MM.1S (cell line): ENCODE results near the gene ITPR1.

ENCODE experiments used
- DNase-seq: peaks from one replicate; pipeline ENCODE4 v3.0.0-alpha.2; 2015
- H2AFZ ChIP-seq: fragments of 300-600 bp; sonication (generic); 2 replicates; pipeline ENCODE4 v1.6.0; 2016; ENCODE audit warnings: antibody characterized with exemption, low read length
- H3F3A ChIP-seq: fragments of 300-600 bp; sonication (generic); 2 replicates; pipeline ENCODE4 v1.6.1; 2016; ENCODE audit warnings: mild to moderate bottlenecking, antibody characterized with exemption, low read length, moderate library complexity, mixed read lengths; ENCODE audit not compliant: insufficient read depth
- H3K27ac ChIP-seq: fragments of 300-600 bp; sonication (generic); 2 replicates; pipeline ENCODE4 v1.5.1; 2016; ENCODE audit warnings: mild to moderate bottlenecking, low read length
- H3K27me3 ChIP-seq: fragments of 300-600 bp; sonication (generic); replicated peaks from 2 replicates; pipeline ENCODE4 v1.6.0; 2016; ENCODE audit warnings: low read length; ENCODE audit not compliant: insufficient read depth
- H3K36me3 ChIP-seq: fragments of 300-600 bp; sonication (generic); replicated peaks from 2 replicates; pipeline ENCODE4 v1.6.1; 2016; ENCODE audit warnings: mild to moderate bottlenecking, low read length, mixed read lengths; ENCODE audit not compliant: insufficient read depth
- H3K4me1 ChIP-seq: fragments of 300-600 bp; sonication (generic); 2 replicates; pipeline ENCODE4 v1.6.1; 2016; ENCODE audit warnings: low read length, mixed read lengths
- H3K4me2 ChIP-seq: fragments of 300-600 bp; sonication (generic); 2 replicates; pipeline ENCODE4 v1.6.0; 2016; ENCODE audit warnings: low read depth, low read length
- H3K4me3 ChIP-seq: fragments of 300-600 bp; sonication (generic); 2 replicates; pipeline ENCODE4 v1.5.1; 2016; ENCODE audit warnings: low read length, mixed read lengths
- H3K79me2 ChIP-seq: fragments of 300-600 bp; sonication (generic); 2 replicates; pipeline ENCODE4 v1.6.1; 2016; ENCODE audit warnings: mixed run types, low read length, mixed read lengths
- H3K9ac ChIP-seq: fragments of 300-600 bp; sonication (generic); 2 replicates; pipeline ENCODE4 v1.6.1; 2016; ENCODE audit warnings: low read length, mixed read lengths
- H3K9me2 ChIP-seq: fragments of 300-600 bp; sonication (generic); replicated peaks from 2 replicates; pipeline ENCODE4 v1.6.1; 2016; ENCODE audit warnings: mild to moderate bottlenecking, low read length, mixed read lengths; ENCODE audit not compliant: insufficient read depth
- H3K9me3 ChIP-seq: fragments of 300-600 bp; sonication (generic); replicated peaks from 2 replicates; pipeline ENCODE4 v1.6.1; 2016; ENCODE audit warnings: mild to moderate bottlenecking, low read length, mixed read lengths; ENCODE audit not compliant: insufficient read depth
- H4K20me1 ChIP-seq: fragments of 300-600 bp; sonication (generic); 2 replicates; pipeline ENCODE4 v1.6.1; 2016; ENCODE audit warnings: mild to moderate bottlenecking, low read length, moderate library complexity, mixed read lengths; ENCODE audit not compliant: insufficient read depth
- CTCF ChIP-seq: fragments of 300-600 bp; sonication (generic); IDR thresholded peaks from 2 replicates; pipeline ENCODE4 v1.5.1; 2016; ENCODE audit warnings: antibody characterized with exemption, low read length, mixed read lengths
- EZH2 ChIP-seq: fragments of 300-600 bp; sonication (generic); optimal IDR thresholded peaks from 2 replicates; pipeline ENCODE3; 2017; ENCODE audit warnings: low read depth, mild to moderate bottlenecking, antibody characterized with exemption, low read length, mixed read lengths
- EZH2phosphoT487 ChIP-seq: fragments of 300-600 bp; sonication (generic); IDR thresholded peaks from 2 replicates; pipeline ENCODE4 v1.6.1; 2018; ENCODE audit warnings: antibody characterized with exemption, low read length

Gene ITPR1

GRCh38 chr3:4884888-4885287 is 391.7 kb downstream of the ITPR1 start:
- no peaks in the 10 kb centered on the region for H3F3A ChIP-seq
- no peak overlapping the region for H3K4me3 ChIP-seq
- H4K20me1 ChIP-seq: no peaks in the 10 kb centered on the region
- no peak overlapping the region for H3K27ac ChIP-seq
- no peak for TF ChIP-seq CTCF
- no peak for TF ChIP-seq EZH2phosphoT487
- no peak for TF ChIP-seq EZH2
- H3K4me1 ChIP-seq: no peaks in the 10 kb centered on the region
- H3K4me2 ChIP-seq: no peak overlapping the region
- no peaks in the 10 kb centered on the region for H3K9me2 ChIP-seq
- no peak for DNase-seq
- H3K9ac ChIP-seq: no peak overlapping the region
- H3K36me3 ChIP-seq: no peaks in the 10 kb centered on the region
- no peak overlapping the region for H2AFZ ChIP-seq
- no peaks in the 10 kb centered on the region for H3K9me3 ChIP-seq
- H3K79me2 ChIP-seq: no peaks in the 10 kb centered on the region
- H3K27me3 ChIP-seq: no peaks in the 10 kb centered on the region

GRCh38 chr3:4885316-4885715 is 392.2 kb downstream of the ITPR1 start:
- no peak overlapping the region for H3K4me2 ChIP-seq
- no peak for DNase-seq

GRCh38 chr3:4886448-4886847 is 393.3 kb downstream of the ITPR1 start:
- Histone ChIP-seq H3K4me3 (no peak overlapping the region), H3K9me3 (no peaks in the 10 kb centered on the region), H3K4me1 (no peaks in the 10 kb centered on the region), H2AFZ (no peak overlapping the region), H3K79me2 (no peaks in the 10 kb centered on the region), H3K9me2 (no peaks in the 10 kb centered on the region), H3K27me3 (no peaks in the 10 kb centered on the region), H3K9ac (no peak overlapping the region), H4K20me1 (no peaks in the 10 kb centered on the region), H3F3A (no peaks in the 10 kb centered on the region), H3K4me2 (no peak overlapping the region), H3K36me3 (no peaks in the 10 kb centered on the region), H3K27ac (no peak overlapping the region)
- TF ChIP-seq EZH2phosphoT487 (no peak), EZH2 (no peak), CTCF (no peak)
- no peak for DNase-seq

More at GRCh38 chr3:4885316-4885715, 392.2 kb downstream of the ITPR1 start:
- Histone ChIP-seq H4K20me1 (no peaks in the 10 kb centered on the region), H3K36me3 (no peaks in the 10 kb centered on the region), H2AFZ (no peak overlapping the region), H3K4me3 (no peak overlapping the region), H3K27me3 (no peaks in the 10 kb centered on the region), H3K4me1 (no peaks in the 10 kb centered on the region), H3K79me2 (no peaks in the 10 kb centered on the region), H3K9me3 (no peaks in the 10 kb centered on the region), H3K27ac (no peak overlapping the region), H3K9ac (no peak overlapping the region), H3F3A (no peaks in the 10 kb centered on the region), H3K9me2 (no peaks in the 10 kb centered on the region)
- TF ChIP-seq EZH2: no peak
- TF ChIP-seq EZH2phosphoT487: no peak
- TF ChIP-seq CTCF: no peak
